GM10847 (cell line): ENCODE measurements around the gene TOGARAM1.

Source experiments
- POLR2A ChIP-seq: IDR thresholded peaks from 2 replicates; pipeline ENCODE4 v1.6.1; 2011; ENCODE audit not compliant: insufficient read length; ENCODE audit errors: extremely low read depth

TOGARAM1 gene

DNA sequence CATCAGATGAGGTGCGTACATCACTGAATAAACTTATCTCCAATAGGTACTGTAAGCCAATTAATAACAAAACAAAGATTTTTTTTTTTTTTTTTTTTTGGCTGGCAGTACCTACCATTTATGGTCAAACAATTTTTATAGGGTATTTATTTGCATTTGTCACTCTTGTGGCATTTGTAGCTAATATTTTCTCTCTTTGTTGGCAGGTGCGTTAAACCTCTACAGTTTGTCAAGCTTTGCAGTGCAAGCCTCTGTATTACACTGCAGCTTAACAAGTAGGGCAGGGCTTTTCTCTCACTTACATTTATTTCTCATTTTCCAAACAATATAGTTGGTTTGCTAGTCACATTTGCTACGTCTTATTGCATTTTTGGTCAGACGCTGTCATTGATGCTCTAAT, 134.2 kb downstream of the TOGARAM1 start:
- no peak for TF ChIP-seq POLR2A

- no peak for TF ChIP-seq POLR2A
Observed at GRCh38 chr14:45103806-45104205, 141.8 kb downstream of the TOGARAM1 start.

DNA sequence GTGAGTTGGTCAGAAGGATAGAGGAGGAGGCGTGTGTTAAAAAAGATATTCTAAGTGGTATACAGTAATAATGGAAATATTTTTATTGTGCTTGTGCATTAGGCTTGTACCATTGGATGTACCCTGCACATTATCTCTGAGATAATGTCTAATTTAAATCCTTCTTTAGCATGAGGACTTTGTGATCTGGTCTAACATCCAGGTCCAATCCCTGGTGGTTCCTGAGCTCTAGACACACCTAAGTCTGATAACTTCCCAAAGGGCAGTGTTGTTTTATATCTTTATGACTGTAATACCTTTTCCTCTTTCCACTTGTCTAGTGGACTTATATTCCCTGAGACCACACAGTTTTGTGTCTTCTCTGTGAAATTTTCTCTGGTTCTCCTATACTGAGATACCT, 142.6 kb downstream of the TOGARAM1 start:
- no peak for TF ChIP-seq POLR2A

DNA sequence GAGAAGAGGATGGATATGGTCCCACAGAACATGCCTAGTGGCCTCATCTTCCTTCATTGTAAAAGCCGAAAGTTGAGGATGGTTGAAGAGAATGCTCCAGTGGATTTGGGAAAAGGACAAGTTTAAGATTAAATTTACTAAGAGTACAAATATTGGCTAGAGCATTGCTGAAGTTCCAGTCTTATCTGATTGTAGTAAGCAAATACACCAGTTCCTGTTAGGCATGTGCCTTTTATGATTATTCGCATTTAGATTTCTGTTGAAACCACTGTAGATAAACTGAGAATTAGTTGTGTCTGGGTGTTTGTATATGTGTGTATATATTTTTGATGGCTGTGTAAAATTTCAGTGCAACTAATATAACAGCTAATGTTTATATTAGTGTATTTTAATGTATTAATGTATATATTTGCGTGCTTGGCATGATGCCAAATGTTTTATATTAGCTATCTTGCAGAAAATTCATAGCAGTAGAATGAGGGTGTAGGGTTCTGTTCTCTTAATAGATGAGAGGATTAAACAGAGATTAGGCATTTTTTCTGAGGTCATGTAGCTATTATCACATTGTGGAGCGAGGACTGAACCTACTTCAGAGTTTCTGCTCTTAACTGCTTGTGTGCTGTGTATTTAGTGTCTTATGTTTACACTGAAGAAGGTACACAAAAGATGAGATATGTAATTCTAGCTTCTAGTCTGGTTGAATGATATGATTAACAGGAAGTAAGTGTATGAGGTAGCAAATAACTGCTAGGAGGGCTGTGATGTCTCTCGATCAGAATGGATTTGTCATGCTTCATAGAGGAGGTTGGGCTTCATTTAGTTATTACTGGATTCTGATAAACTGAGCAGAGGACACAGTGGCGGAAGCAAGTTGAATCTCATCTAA, 151.1 kb downstream of the TOGARAM1 start:
- TF ChIP-seq POLR2A, result no peak

DNA sequence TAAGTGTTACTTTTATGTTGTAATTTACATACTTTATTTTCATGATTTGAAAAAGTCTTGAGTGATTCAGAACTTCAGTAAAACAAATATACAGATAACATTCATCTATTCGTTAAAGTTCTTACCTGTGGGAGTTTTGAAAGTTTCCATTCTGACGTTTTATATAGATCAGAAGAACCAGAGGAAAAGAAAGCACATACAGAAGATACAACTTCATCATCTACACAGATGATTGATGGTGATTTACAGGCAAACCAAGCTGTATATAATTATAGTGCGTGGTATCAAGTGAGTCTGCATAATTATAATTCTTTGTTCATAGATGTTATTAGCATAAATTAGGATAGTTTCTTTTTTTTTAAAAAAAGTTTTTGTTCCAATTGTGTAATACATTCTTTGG, 152.3 kb downstream of the TOGARAM1 start:
- no peak for TF ChIP-seq POLR2A

DNA sequence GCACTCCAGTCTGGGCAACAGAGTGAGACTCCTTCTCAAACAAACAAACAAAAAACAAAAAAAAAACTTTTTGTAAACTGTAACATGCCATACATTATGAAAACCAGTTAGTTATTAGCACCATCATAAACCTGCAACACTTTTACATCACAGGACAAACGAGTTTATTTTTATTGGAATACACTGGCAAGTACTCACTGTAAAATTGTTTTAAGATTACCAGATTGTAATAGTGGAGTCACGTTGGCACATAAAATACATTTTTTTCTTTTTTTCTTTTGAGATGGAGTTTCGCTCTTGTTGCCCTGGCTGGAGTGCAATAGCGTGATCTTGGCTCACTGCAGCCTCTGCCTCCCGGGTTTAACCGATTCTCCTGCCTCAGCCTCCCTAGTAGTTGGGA, 156.6 kb downstream of the TOGARAM1 start:
- no peak for TF ChIP-seq POLR2A

DNA sequence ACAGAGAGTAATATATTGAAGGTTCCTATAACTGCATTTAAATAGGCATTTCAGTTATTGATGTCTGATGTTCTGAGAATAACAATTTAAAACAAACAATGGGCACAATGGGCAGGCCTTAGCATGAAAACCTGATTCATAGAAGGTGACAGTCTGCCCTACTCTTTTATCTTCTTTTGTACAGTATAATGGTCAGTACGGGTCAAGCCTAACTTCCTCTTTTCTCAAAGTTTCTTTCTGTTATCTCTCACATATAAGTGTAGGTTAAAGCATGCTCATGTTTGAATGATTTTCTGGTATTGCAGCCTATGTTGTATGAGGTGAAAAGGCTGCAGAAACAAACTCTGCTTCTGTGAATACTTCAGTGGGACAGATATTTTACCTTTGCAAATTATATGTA, 158.1 kb downstream of the TOGARAM1 start:
- TF ChIP-seq POLR2A, result no peak

DNA sequence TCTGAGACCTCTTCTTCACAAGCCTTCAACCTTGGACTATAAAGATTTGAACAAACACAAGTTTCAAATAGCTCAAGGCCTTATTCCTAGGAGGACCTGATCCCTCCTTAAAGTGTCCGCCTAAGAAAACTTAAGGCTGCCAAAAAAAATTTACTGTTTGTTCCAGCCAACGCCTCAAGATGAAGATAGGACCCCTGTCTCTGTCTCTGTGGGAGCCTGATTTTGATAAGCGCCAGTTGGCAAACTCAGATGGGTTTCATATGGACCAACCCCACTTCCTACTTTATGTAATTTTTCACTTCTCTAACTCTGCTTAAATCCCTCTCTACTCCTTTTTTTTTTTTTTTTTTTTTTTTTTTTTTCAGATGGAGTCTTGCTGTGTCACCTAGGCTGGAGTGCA, 161.3 kb downstream of the TOGARAM1 start:
- TF ChIP-seq POLR2A, result no peak
